SW480 (cell line): ENCODE results near the gene RHOG.

Source experiments
- DNase-seq: peaks from one replicate; pipeline ENCODE4 v3.0.0-alpha.2; 2016; ENCODE audit warnings: low spot score

RHOG gene

GRCh38 chr11:3859373-3859881 lies 18.7 kb upstream of the RHOG start:
- no peak for DNase-seq

- DNase-seq = no peak
These were observed 16.9 kb upstream of the RHOG start for GRCh38 chr11:3857628-3858027.

GRCh38 chr11:3856856-3857553 lies 16.2 kb upstream of the RHOG start:
- no peak for DNase-seq

DNA sequence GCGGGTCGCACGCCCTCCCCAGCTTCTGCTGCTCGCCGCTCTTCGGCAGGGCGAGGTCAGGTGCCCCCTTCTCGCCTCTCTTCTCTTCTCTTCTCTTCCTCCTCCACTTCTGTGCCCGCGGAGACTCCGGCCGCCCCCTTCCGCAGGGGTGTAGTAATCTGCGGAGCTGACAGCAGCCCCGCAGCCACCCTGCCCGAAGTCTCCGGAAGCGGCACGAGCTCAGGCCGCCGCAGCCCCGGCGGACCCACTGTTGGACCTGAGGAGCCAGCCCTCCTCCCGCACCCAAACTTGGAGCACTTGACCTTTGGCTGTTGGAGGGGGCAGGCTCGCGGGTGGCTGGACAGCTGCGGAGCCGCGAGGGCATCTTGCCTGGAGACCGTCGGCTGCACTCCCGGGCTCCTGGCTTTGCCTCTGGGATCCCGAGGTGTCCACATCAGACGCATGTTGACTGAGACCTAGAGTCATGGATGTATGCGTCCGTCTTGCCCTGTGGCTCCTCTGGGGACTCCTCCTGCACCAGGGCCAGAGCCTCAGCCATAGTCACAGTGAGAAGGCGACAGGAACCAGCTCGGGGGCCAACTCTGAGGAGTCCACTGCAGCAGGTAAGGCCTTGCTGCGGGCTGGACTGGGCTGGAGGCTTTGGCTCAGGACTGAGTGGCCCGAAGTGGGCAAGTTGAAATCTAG lies 15.2 kb upstream of the RHOG start:
- peak; percentile 53 for DNase-seq

DNA sequence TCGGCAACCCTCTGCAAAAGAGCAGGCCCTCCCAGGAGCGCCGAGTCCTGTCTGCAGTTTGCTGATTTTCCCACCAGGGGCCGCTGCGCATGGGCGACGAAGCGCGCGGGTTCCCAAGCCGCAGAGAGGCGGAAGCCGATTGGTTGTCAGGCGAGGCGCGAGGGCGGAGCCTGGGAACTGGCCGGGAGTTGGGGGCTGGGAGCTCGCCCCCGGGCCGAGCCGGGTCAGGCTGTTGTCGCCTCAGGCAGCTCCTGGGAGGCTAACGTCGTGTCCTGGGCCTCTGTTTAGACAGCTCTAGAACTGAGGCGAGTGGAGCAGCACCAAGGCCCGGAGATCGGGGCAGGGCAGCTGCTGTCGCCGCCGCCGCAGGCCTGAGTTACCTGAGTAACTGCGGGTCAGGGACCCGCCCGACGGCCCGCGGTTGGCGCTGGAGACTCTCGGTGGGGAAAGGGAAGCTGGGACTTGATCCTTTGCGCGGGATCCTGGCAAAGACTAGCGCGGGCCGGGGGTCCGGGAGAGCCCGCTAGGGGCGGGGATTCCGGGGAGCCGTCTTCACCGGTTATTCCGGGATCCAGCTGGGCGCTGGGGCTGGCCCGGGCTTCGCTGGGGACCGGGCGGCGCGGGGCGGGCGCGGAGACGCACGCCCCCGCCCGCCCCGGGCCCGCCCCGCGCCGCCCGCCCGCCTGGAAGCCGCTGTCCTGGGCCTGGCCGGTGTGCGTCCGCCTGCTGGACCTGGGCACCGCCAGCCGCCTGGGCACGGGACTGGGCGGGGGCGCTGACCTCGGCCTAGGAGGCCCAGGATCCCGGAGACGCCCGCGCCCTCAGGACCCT lies 14.4 kb upstream of the RHOG start, which contains the start of gene STIM1:
Gene STIM1, plus strand, starts transcription at position 688 of the 831 bp plus-strand sequence. CDS start 607 bp downstream, outside the sequence.
- DNase-seq = peak; percentile 84

DNA sequence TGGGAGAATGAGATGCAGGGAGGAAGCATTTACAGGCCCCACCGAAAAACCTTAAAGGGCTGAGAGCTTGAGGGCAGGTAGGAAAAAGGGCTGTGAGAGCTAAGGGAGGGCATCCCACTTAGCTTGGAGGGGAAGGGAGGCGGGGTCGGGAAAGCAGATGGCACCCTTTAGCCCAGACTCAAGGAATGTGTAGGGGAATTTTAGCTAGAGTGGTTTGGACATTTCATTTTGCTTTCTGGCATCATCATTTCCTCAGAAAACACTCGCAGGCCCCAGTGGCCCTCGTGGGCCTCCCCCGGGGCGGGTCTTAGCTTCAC lies 13.9 kb upstream of the RHOG start:
- no peak for DNase-seq

DNA sequence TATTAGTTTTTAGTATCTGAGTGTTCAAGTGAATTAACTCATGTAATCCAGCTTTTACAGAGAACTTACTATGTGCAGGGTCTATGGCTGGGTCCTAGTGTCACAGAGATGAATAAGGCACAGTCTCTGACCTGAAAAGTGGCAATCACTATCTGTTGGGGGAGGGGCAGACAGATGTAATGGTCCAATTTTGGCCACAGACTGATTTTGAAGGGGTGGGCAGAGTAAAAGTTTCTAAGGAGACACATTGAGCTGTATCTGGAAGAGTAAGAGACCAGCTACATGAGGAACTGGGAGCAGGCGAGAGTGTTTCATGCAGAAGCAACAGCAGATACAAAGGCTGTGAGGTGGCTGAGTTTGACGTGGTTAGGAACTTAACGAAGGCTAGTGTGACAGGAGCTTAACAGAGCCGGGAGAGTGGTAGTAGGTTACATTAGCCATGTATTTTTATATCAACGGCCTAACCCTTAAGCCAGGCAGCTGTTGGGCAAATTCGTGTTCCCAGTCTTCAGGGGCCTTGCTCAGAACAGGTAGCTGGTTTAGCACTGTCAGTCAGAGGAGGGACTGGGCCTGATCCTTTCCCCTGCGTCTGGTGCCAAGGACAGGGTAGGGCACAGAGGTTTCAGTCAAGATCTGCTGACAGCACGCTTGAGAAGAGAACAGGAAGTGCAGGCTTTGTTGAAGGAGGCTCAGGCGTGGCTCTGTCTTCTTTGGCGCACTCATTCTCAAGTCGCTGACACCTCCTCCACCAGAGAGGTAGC lies 13.3 kb upstream of the RHOG start:
- no peak for DNase-seq

- DNase-seq = no peak
These were observed 12.7 kb upstream of the RHOG start for GRCh38 chr11:3853545-3853842.

GRCh38 chr11:3849297-3849874 lies 8.6 kb upstream of the RHOG start:
- peak; percentile 37 for DNase-seq

DNA sequence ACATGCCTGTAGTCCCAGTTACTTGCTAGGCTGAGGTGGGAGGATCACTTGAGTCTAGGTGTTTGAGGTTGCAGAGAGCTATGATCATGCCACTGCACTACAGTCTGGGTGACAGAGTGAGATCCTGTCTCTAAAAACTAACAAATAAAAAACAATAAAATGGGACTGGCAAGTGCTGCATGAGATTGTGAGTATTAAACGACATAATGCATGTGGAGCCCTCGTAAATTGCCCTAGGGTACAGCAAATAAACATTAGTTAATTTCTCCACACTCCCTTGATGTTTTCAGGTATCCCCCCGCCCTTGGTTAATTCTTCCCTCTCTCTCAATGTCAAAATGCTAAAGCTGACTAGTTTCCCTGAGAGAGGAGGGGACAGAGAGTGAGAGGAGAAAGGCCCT lies 4.9 kb upstream of the RHOG start:
- DNase-seq = no peak

DNA sequence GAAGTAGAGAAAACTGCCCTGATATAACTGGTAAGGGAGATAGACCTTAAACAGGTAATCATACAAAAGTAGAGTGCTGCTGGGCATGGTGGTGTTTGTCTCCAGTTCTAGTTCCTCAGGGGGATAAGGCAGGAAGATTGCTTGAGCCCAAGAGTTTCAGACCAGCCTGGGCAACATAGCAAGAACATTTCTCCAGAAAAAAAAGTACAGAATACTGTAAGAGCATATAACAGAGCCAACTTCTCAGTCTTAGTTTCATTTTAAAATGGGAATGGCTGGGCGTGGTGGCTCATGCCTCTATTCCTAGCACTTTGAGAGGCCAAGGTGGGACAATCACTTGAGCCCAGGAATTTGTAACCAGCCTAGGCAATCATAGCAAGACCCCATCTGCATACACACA lies 4.5 kb upstream of the RHOG start:
- DNase-seq = no peak

DNA sequence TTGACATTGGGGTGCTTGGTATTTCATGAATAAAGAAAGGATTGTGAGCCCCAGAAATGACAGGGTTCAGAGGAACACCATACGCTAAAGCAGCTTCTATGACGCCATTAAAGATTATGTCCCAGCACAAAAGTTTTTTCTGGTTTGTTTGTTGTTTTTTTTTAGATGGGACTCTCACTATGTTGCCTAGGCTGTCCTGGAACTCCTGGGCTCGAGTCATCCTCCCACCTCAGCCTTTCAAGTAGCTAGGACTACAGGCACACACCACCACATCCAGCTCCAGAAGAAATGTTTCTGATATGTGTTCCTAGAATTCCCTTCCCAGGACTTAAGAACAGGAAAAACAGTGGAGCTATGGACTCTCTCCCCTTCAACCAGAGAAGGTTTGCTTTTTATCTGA lies 2.6 kb upstream of the RHOG start:
- DNase-seq = no peak

DNA sequence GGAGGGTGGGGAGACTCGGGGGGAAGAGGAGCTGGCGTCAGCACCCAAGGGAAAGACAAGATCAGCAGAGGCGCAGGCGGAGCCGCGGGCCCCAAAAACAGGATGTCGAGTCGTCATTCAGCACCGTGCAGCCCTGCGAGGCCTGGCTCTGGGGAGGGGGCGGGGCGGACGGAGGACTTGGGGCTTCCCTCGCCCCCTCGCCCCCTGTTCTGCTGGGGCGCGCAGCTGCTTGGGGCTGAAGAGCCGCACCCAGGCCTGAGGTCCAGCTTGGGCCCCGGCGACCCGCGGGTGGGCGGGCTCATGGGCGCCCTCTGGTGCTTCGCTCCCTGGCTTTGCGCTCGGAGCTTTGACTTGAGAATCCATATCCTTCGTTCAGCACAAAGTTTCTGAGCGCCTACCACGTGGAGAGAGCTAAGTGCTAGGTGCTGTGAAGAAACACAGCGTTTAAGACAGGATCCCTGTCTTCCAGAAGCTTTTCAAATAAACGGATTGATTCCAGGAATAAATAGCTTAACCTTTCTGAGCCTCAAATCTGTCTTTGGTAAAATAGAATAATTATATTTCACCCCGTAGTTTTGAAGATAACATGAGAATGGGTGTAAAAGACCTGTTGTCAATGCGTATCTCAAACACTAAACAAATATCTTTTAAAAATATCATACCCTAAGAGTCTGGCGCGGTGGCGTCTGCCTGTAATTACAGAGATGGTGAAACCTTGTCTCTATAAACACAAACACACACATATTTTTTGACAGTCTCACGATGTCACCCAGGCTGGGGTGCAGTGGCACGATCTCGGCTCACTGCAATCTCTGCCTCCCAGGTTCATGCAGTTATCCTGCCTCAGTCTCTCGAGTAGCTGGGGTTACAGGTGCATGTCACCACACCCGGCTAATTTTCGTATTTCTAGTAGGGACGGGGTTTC lies 929 bp upstream of the RHOG start:
- peak; percentile 81 for DNase-seq

DNA sequence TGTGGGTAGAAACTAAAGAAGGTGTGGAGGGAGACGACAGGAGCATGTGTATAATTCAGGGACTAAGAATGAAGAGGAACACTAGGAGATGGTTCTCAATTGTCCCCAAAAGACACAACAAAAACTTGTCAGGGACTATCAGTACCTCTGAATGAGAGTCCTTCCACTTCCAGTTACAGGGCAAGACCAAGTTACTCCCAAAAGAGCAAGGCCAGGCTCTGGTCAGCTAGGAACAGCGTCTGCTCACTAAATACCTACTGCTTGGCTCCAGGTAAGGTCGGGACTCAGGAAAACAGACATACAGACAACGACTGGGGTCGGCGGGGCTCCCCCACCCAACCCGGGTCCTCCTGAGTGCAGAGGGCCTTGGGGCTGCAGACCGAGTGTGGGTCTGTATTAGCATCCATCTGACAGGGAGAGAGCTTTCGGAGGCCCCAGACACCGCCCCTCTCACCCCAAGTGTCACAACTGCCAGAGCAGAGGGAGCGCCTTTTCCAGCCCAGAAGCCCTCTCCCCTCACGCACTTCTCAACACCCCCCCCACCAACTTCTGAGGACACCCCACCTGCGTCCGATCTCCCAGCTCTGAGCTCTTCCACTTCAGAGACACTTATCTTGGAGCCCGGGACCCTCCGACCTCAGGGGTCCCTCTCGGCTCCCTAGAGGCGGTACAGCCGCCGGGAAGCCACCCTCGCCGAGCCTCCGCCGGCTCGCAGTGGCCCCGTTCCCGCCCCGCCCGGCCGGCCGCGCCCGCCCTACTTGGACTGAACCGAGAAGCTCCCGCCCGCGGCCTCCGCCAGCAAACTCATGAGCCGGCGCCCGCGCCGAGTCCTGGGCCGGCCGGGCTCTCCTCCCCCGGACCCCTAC lies 522 bp downstream of the RHOG start:
- no peak for DNase-seq

DNA sequence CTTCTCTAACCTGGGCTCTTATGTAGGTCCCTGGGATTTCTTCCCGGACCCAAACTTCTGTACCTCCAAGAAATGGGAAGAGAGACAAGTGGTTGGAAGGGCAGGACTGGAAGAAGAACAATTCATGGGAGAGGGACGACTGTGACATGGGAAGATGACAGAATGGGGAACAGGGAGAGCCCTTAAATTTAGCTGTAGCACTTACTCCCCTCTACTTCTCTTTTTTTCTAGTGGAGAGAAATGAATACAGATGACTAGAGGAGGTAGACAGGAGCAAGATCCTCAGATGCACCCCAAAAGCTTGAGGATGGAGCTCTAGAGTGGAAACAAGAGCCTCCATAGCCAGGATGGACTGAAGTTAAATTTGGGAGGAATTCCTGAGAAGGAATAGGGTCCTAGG lies 2.3 kb downstream of the RHOG start:
- DNase-seq = no peak

- DNase-seq = no peak
These were observed 3.0 kb downstream of the RHOG start for GRCh38 chr11:3837793-3838192.

GRCh38 chr11:3836903-3837302 lies 3.9 kb downstream of the RHOG start:
- DNase-seq = no peak

- DNase-seq = no peak
These were observed 5.0 kb downstream of the RHOG start for GRCh38 chr11:3835751-3836150.

GRCh38 chr11:3834664-3835461 lies 5.9 kb downstream of the RHOG start:
- DNase-seq = no peak
